OCI-LY7 (cell line): ENCODE results near the gene OAF. TPM values are rescaled to one million over a fixed set of nuclear protein-coding genes. Genes with fewer than 3 reads are reported as not detected.

Experiments used
- BruUV-seq: library from RNA; stranded (reverse); fragments of 400-500 nt; replicated peaks from 2 replicates; lab custom pipeline; 2021; lab: Mats Ljungman, UMichigan
- CTCF ChIA-PET: fragments of 300-600 bp; sonication (Branson Sonifier 250); formaldehyde crosslinking; loops from one replicate; lab custom pipeline; 2022; ENCODE audit warnings: antibody characterized with exemption; ENCODE audit not compliant: unreplicated experiment; lab: Charles Lee
- POLR2A ChIA-PET: fragments of 300-600 bp; sonication (Branson Sonifier 250); formaldehyde crosslinking; loops from one replicate; lab custom pipeline; 2022; ENCODE audit warnings: antibody characterized with exemption; lab: Charles Lee
- DNase-seq: peaks from one replicate; pipeline ENCODE4 v3.0.0-alpha.2; 2015; ENCODE audit warnings: low spot score
- H2AFZ ChIP-seq: fragments of 200-600 bp; sonication (generic), shearing (Covaris generic); 2 replicates; pipeline ENCODE4 v1.6.1; 2014; ENCODE audit warnings: mild to moderate bottlenecking, antibody characterized with exemption, low read length, moderate library complexity
- H3K27ac ChIP-seq: fragments of 200-600 bp; sonication (generic); 2 replicates; pipeline ENCODE4 v1.5.1; 2014; ENCODE audit warnings: mixed run types, low read depth, mild to moderate bottlenecking, moderate library complexity, low read length, inconsistent platforms; ENCODE audit not compliant: poor library complexity, severe bottlenecking
- H3K36me3 ChIP-seq: fragments of 200-600 bp; sonication (generic); 2 replicates; pipeline ENCODE4 v1.6.1; 2014; ENCODE audit warnings: mild to moderate bottlenecking, antibody characterized with exemption, low read length, moderate library complexity, mixed read lengths; ENCODE audit not compliant: insufficient read depth
- H3K4me1 ChIP-seq: fragments of 200-600 bp; sonication (generic); 2 replicates; pipeline ENCODE4 v1.5.1; 2014; ENCODE audit warnings: mild to moderate bottlenecking, low read length; ENCODE audit not compliant: insufficient read depth, poor library complexity, severe bottlenecking
- H3K4me2 ChIP-seq: fragments of 200-600 bp; sonication (generic); 2 replicates; pipeline ENCODE4 v1.6.1; 2014; ENCODE audit warnings: mild to moderate bottlenecking, low read length
- H3K4me3 ChIP-seq: fragments of 200-600 bp; sonication (generic); 2 replicates; pipeline ENCODE4 v1.5.1; 2014; ENCODE audit warnings: mild to moderate bottlenecking, low read depth, low read length; ENCODE audit not compliant: poor library complexity, severe bottlenecking
- H3K79me2 ChIP-seq: fragments of 200-600 bp; sonication (generic); 2 replicates; pipeline ENCODE4 v1.6.1; 2016; ENCODE audit warnings: low read depth, mild to moderate bottlenecking, low read length, moderate library complexity, mixed read lengths; ENCODE audit not compliant: insufficient read depth
- H3K9me2 ChIP-seq: fragments of 200-600 bp; sonication (generic); 2 replicates; pipeline ENCODE4 v1.6.1; 2016; ENCODE audit warnings: mild to moderate bottlenecking, low read length, mixed read lengths; ENCODE audit not compliant: insufficient read depth
- H3K9me3 ChIP-seq: fragments of 200-600 bp; sonication (generic); 2 replicates; pipeline ENCODE4 v1.6.1; 2014; ENCODE audit warnings: mild to moderate bottlenecking, mixed run types, low read length, mixed read lengths
- H4K20me1 ChIP-seq: fragments of 200-600 bp; sonication (generic); 2 replicates; pipeline ENCODE4 v1.6.1; 2014; ENCODE audit warnings: mild to moderate bottlenecking, antibody characterized with exemption, low read length, moderate library complexity, mixed read lengths; ENCODE audit not compliant: insufficient read depth
- CTCF ChIP-seq: fragments of 200-600 bp; sonication (generic); conservative IDR thresholded peaks from 2 replicates; pipeline ENCODE4 v1.5.1; 2014; ENCODE audit warnings: mild to moderate bottlenecking, antibody characterized with exemption, low read length, moderate library complexity, mixed read lengths
- EZH2phosphoT487 ChIP-seq: fragments of 200-600 bp; sonication (generic); IDR thresholded peaks from 2 replicates; pipeline ENCODE4 v1.6.1; 2018; ENCODE audit warnings: low read depth, borderline replicate concordance, mild to moderate bottlenecking, mixed run types, antibody characterized with exemption, low read length, moderate library complexity, mixed read lengths
- intact Hi-C: fragments of 100-400 bp; cut with micrococcal nuclease; formaldehyde crosslinking; loops from one replicate; pipeline ENCODE4 v1.10.0; 2022; ENCODE audit not compliant: unreplicated experiment
- total RNA-seq, 2 experiments: library from RNA; depleted of rRNA in 1 of 2; stranded (reverse); fragments of >200 nt in 1 of 2; shearing (Covaris generic) in 1 of 2; gene quantifications; 2 replicates each; pipeline ENCODE4 v1.2.3, GENCODE V29; 2014 to 2022

Gene OAF
- total RNA-seq, 2 experiments from 2014 or later = 3.4 to 3.8 TPM

- Histone ChIP-seq H3K27ac (no peak overlapping the region), H3K9me2 (no peaks in the 10 kb centered on the region), H3K4me1 (no peaks in the 10 kb centered on the region), H3K79me2 (no peaks in the 10 kb centered on the region), H3K36me3 (no peaks in the 10 kb centered on the region), H3K4me3 (no peak overlapping the region), H2AFZ (no peak overlapping the region), H3K9me3 (no peaks in the 10 kb centered on the region), H4K20me1 (no peaks in the 10 kb centered on the region), H3K4me2 (no peak overlapping the region)
- intact Hi-C loops = loop anchor here (1.0 kb wide), 1 partner anchor 68 kb away; no protein-coding TSS in a partner anchor
- TF ChIP-seq EZH2phosphoT487 (no peak), CTCF (peak; percentile 90)
- no TSS peak for BruUV-seq
- DNase-seq = peak; percentile 66
- CTCF ChIA-PET = no interaction called here
- POLR2A ChIA-PET = no interaction called here
Measured at GRCh38 chr11:120235024-120235628, 24.3 kb downstream of the OAF start.

GRCh38 chr11:120236169-120237107 is 25.6 kb downstream of the OAF start:
- BruUV-seq = no TSS peak
- Histone ChIP-seq H4K20me1 (no peaks in the 10 kb centered on the region), H3K9me3 (no peaks in the 10 kb centered on the region), H2AFZ (no peak overlapping the region), H3K79me2 (no peaks in the 10 kb centered on the region), H3K4me3 (no peak overlapping the region), H3K36me3 (no peaks in the 10 kb centered on the region), H3K27ac (no peak overlapping the region), H3K4me1 (no peaks in the 10 kb centered on the region), H3K9me2 (no peaks in the 10 kb centered on the region), H3K4me2 (no peak overlapping the region)
- POLR2A ChIA-PET = no interaction called here
- intact Hi-C loops = no loop called here
- CTCF ChIA-PET = interaction anchor here (1.7 kb wide), 1 partner anchor 67 kb away, joined by 5 read pairs; no protein-coding TSS in a partner anchor
- DNase-seq = no peak
- TF ChIP-seq CTCF (no peak), EZH2phosphoT487 (no peak)
